ENCODE data around the gene FAM3C. TPM values are rescaled to one million over a fixed set of nuclear protein-coding genes. Genes with fewer than 3 reads are reported as not detected.

The FAM3C gene
- total and polyA plus RNA-seq, 2 of the 4 experiments (the other 2 are of a cell fraction) = 11.5 to 45.8 TPM

DNA sequence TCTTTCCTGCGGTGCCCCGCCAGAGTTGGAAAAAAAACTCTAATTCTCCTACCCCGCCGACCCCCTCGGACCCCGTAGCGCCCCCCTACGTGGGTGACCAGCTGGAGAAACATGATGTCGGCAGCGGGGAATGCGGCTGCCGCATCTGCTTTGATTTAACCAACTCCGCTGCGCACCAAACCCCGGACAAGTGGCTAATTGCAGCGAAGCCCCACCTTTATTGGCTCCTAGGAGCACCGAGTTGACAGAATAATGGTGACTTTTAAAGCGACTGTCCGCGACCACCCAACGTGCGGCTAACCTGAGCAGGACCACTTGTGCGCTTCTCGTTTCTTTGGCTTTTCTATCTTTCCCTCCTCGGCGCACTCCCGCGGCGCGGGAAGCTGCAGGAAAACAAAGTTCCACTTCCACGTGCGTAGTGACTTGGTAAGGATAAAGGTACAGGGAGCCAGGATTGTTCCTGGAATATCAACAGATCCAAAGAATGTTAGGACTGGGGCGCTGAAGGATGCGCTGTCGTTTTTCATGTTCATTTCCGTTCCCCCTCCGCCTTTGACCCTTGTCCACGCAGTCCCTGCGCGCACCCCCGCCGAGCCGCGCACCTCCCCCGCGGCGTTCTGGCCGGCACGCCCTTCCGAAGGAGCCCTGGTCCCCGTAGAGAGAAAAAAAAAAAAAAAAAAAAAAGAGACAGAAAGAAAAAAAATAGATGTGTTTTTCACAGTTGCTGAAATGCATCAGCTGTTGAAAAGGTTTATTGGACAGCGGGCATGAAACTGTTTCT is 65.9 kb downstream of the FAM3C start:
- no peak overlapping the region for H4K5ac ChIP-seq (ENCODE audit: low read depth, low read length)
- 0% methylated on average over 10 of the region's 52 CpGs; no CpG with 5 or more reads in 1 of the 2 experiments for WGBS, 2 experiments (ENCODE audit: extremely low coverage in 2 of 2, insufficient read length in 1 of 2)
- H2AK9ac ChIP-seq (replicated peaks; ENCODE audit: low read depth, low read length, poor library complexity) = peak overlapping the region; percentile 74
- in situ Hi-C loops (cut with MboI; ENCODE audit: low sequenced_read_pairs) = loop anchor here (25.0 kb wide), 2 partner anchors 193 to 343 kb away; partner anchors contain the start of gene CPED1
- DNase-seq (no peak), ATAC-seq (ENCODE audit: low read depth) (peak; percentile 36)
- no peak overlapping the region; the same call in 1 of the 2 replicates for H3K27ac ChIP-seq (ENCODE audit: insufficient read depth, low read length)
- peak overlapping the region; percentile 87 for H2AFZ ChIP-seq (replicated peaks; ENCODE audit: low read length, poor library complexity)
- peak overlapping the region; percentile 2; the same call in 1 of the 2 replicates for H3K18ac ChIP-seq (ENCODE audit: low read depth, low read length)
- no peak overlapping the region for H2BK15ac ChIP-seq (ENCODE audit: low read depth, low read length)
- peak overlapping the region; percentile 92 for H3K4me2 ChIP-seq (ENCODE audit: low read depth, low read length)
- H2BK120ac ChIP-seq (ENCODE audit: low read depth, low read length) = peak overlapping the region; percentile 61
- dilution Hi-C loops (cut with HindIII; ENCODE audit: low sequenced_read_pairs, unreplicated experiment) = no loop called here
- no peak overlapping the region for H2AK5ac ChIP-seq (ENCODE audit: low read depth, low read length)
- no peak overlapping the region for H2BK5ac ChIP-seq (ENCODE audit: low read depth, low read length, poor library complexity, severe bottlenecking)
- no peaks in the 10 kb centered on the region for H4K20me1 ChIP-seq (ENCODE audit: insufficient read depth, low read length)
- no peaks in the 10 kb centered on the region for H3K36me3 ChIP-seq (ENCODE audit: control insufficient read depth, insufficient read depth, low read length)
- peak overlapping the region; percentile 66 for H2BK20ac ChIP-seq (ENCODE audit: low read depth, low read length)
- no TSS peak for BruUV-seq (replicated peaks)
- peak overlapping the region; percentile 54 for H3K4ac ChIP-seq (ENCODE audit: low read depth, low read length)
- ChIA-PET POLR2A (ENCODE audit: unreplicated experiment) (interaction anchor here (0.6 to 1.0 kb wide), 4 partner anchors 25 to 170 kb away, joined by 3 to 27 read pairs (median 9); no protein-coding TSS in a partner anchor), CTCF (interaction anchor here (0.9 to 1.9 kb wide), 2 partner anchors 29 to 322 kb away, joined by 3 to 6 read pairs; no protein-coding TSS in a partner anchor)
- peak overlapping the region; percentile 63 for H3K4me3 ChIP-seq (ENCODE audit: insufficient read depth, low read depth, low read length)
- H3K4me1 ChIP-seq (ENCODE audit: control insufficient read depth, insufficient read depth, low read length) = no peaks in the 10 kb centered on the region
- H3K79me1 ChIP-seq (ENCODE audit: low read depth in 1 of 2, low read length in 2 of 2) = peaks cover 0 to 6% of the 10 kb centered on the region in 2 experiments; a peak in 1 of 4 replicates
- H3K56ac ChIP-seq (ENCODE audit: extremely low read depth, insufficient read depth, low read length) = peak overlapping the region; percentile 57; the same call in 1 of the 2 replicates
- H3K27me3 ChIP-seq (ENCODE audit: control insufficient read depth, insufficient read depth, low read length) = peaks cover 21% of the 10 kb centered on the region
- no peaks in the 10 kb centered on the region for H3K9me1 ChIP-seq (ENCODE audit: insufficient read depth, low read length)
- peak overlapping the region; percentile 63; the same call in 1 of the 2 replicates for H3K14ac ChIP-seq (replicated peaks; ENCODE audit: low read depth, low read length)
- TF ChIP-seq MXI1 (IDR thresholded peaks at IDR 0.05; ENCODE audit: borderline replicate concordance, low read depth, low read length) (peak; percentile 54; the same call in 1 of the 2 replicates), FOS (IDR thresholded peaks at IDR 0.05; ENCODE audit: low read depth, low read length) (no peak), POLR2A (IDR thresholded peaks at IDR 0.05; ENCODE audit: low read depth, low read length) (no peak), RFX5 (IDR thresholded peaks at IDR 0.05; ENCODE audit: low read depth, low read length) (no peak), MAFK (IDR thresholded peaks at IDR 0.05; ENCODE audit: low read depth, low read length) (no peak)
- TF ChIP-seq, protein P1, sequence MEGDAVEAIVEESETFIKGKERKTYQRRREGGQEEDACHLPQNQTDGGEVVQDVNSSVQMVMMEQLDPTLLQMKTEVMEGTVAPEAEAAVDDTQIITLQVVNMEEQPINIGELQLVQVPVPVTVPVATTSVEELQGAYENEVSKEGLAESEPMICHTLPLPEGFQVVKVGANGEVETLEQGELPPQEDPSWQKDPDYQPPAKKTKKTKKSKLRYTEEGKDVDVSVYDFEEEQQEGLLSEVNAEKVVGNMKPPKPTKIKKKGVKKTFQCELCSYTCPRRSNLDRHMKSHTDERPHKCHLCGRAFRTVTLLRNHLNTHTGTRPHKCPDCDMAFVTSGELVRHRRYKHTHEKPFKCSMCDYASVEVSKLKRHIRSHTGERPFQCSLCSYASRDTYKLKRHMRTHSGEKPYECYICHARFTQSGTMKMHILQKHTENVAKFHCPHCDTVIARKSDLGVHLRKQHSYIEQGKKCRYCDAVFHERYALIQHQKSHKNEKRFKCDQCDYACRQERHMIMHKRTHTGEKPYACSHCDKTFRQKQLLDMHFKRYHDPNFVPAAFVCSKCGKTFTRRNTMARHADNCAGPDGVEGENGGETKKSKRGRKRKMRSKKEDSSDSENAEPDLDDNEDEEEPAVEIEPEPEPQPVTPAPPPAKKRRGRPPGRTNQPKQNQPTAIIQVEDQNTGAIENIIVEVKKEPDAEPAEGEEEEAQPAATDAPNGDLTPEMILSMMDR (conservative IDR thresholded peaks at IDR 0.05; ENCODE audit: low read depth, low read length) = no peak
- H3K9me3 ChIP-seq (ENCODE audit: control insufficient read depth, insufficient read depth, low read length) = no peaks in the 10 kb centered on the region
- peak overlapping the region; percentile 95 for H3K23ac ChIP-seq (ENCODE audit: low read depth, low read length)
- intact Hi-C loops (cut with micrococcal nuclease) = loop anchor here (10.0 kb wide), 1 partner anchor 525 kb away; no protein-coding TSS in a partner anchor
- H4K91ac ChIP-seq (ENCODE audit: insufficient read depth, low read depth, low read length) = no peak overlapping the region; the same call in 1 of the 2 replicates
- H4K8ac ChIP-seq (ENCODE audit: low read depth in 2 of 2, low read length in 2 of 2) = peak overlapping the region in 1 of 2 experiments; percentile 23; a peak in 2 of 4 replicates
- H3K9ac ChIP-seq (ENCODE audit: low read depth, low read length) = peak overlapping the region; percentile 61; the same call in 1 of the 2 replicates

Data from IMR-90 (cell line).